Measurements from ENCODE around the gene PRTFDC1.
"Not testable (repeated sequence)": the region's sequence is repeated elsewhere in the genome, so short reads cannot be mapped to it uniquely, and the experiment has no call there.

The PRTFDC1 gene

DNA sequence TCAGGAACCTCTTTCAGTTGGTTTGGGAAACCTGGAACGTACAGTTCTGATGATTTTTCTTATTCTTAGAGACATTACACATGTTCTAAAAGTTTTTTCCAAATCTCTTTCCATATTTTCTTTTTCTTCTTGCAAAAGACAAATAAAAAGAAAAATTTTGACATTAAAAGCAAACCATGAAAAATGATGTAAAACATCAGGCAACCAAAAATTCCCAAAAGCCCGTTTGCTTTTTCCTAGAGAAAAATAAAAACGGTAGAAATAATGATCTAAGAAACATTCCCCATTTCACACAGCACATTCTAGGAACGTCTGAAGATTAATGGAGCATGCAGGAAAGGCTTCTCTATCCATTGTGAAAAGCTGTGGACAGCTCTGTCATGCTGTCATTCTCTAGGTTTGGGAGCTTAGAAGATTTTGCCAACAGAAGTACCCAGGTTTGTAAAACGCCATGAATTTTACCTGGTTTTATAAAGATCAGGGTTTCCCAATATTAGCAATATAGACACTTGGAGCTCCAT lies 11.2 kb upstream of the PRTFDC1 start:
- DNase-seq = no peak

GRCh38 chr10:24962995-24963394 lies 10.6 kb upstream of the PRTFDC1 start:
- DNase-seq = no peak

DNA sequence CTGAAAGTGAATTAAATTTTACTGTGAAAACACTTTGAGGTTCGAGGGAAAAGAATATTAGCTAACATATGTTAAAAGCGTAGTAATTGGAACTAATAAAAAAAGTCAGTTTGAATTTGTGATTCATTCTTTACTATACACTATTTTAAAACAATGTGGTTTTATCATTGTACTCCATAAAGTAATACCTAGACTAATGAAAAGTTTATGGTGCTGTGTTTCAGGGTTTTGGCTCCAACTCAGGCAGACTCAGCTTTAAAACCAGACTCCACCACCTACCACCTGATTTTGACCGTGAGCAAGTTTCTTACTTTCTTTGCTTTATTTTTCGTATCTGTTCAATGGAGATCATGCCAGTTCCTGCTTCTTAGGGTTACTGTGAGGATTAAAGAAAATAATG lies 9.2 kb upstream of the PRTFDC1 start:
- DNase-seq = no peak

- no peak for DNase-seq
Measured at GRCh38 chr10:24959382-24959730, 7.0 kb upstream of the PRTFDC1 start.

DNA sequence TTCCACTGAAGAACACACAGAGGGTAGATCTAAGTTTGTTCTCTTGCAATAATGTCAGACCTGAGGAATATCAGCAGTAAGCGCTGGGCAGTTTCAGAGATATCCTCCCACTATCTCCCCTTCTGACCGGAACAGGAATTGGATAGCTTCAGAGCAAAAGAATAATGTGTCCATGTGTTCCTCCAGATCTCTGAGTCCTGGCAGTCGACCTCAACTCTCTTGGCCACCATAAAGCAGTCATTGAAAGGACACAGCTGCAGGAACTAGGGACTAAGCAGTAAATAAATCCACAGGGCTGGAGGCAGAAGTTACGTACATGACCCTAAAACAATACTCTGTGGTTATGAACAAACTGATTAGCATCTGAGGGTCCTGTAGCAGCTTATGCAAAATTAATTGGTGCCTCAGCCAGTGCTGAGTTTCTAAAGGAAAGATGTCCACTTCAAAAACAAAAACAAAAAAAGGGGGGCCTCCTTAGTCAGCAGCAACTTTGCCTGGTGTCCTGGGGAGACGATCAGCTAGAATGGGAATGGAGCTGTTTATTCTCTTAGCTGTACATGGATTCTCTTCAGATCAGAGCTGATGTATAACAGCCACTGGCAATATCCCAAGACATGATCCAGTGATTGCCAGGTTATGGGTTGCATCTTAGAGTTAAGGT lies 6.4 kb upstream of the PRTFDC1 start:
- no peak for DNase-seq

- no peak for DNase-seq
Measured at GRCh38 chr10:24958091-24958720, 5.8 kb upstream of the PRTFDC1 start.

DNA sequence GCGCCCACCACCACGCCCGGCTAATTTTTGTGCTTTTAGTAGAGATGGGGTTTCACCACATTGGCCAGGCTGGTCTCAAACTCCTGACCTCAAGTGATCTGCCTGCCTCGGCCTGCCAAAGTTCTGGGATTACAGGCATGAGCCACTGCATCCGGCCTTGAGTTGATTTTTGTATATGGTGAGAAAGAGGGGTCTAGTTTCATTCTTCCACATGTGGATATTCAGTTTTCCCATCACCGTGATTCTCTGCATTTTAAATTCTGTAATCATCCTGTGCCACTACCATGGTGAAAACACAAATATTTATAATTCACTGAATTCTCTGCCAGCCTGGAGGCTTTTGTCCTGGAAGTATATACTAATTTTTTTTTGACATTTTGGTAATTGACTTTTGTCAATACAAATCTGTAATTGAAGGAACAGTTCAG lies 5.2 kb upstream of the PRTFDC1 start:
- DNase-seq = not testable (repeated sequence)

GRCh38 chr10:24953675-24954074 lies 1.3 kb upstream of the PRTFDC1 start:
- DNase-seq = no peak

DNA sequence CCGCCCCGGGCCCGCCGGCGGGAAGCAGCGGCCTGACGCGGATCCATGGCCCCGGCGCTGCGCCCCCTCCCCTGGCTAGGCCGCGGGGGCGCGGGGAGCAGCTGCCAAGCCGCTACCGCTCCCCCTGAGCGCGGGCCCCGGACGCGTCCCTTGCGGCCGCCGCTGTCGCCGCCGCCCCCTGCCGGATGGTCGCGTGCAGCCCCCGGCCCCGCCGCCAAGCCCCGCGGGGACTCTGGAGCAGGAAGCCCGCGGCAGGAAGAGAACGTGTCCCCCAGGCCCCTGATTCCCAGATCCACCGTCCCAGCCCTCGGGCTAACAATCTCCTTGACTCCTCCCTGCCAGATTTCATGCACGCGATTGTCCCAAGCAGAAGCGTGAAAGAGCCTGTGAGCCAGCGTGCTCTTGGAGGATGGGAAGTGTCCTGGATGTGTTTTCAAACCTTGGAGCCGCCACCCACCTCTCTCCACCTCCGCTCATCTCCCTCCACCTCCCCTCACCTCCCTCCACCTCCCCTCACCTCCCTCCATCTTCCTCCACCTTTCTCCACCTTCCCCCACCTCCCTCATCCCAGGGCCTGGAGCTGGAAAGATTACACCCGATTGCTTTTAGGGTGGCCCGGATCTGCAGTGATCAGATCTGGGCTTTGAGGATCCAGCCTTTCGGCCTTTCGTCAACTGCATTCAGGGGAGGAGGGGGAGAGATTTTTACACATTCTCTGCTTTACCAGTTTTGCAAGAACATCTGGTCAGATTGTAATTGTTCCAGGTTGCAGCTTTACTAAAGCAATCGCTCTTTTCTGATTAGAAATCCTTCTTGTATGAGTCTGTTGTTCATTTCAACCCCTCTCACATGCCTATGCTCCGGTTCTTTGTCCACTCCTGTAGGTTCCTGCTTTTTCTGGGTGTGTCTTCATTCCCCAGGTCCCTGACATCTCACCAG lies 570 bp upstream of the PRTFDC1 start:
- DNase-seq = peak; percentile 56

GRCh38 chr10:24951201-24952142 lies 934 bp downstream of the PRTFDC1 start:
- DNase-seq = no peak

GRCh38 chr10:24950439-24950838 lies 2.0 kb downstream of the PRTFDC1 start:
- DNase-seq = no peak

DNA sequence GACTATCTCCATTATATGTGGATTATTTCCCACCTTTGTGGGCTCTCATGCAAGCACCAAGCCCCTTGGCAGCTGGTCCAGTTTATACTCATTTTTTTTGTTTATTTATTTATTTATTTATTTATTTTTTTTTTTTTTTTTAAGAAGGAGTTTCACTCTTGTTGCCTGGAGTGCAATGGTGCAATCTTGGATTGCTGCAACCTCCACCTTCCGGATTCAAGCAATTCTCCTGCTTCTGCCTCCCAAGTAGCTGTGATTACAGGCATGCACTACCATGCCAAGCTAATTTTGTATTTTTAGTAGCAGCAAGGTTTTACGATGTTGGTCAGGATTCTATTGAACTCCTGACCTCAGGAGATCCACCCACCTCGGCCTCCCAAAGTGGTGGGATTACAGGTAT lies 2.8 kb downstream of the PRTFDC1 start:
- no peak for DNase-seq

DNA sequence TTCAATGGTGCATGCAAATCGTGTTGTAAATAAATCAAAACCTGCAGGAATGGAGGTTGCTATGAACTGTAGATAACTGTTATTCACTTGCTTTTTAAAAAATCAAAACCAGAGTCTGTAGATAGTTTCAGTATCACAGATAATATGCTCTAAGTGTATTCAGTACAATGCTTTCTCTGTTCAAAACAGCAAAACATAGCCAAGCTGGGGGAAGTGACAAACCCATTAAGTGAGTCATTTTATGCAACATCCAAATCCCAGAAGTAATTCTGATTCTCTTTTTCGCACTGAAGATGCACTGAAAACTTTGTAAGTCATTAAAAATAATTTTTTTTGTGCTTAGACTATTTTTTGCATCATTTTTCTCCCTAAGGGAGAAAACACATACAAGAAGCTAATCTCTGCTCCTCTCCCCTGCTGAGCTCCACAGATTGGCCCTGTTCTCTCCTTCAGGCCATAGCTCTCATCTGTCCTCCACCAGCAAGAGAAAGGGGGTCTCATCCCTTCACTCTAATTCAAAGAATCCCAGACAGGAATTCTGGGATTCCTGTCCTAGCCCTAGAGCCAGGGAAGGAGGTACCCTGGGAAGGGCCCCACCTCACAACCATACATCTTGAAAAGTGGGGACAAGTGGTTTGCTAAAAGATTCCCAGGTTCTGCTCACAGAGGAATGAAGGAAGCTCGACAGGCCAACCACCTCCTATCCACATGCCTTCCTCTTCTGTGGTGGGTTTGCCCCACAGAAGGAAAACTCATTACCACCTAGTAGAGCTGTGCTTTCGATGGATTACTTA lies 4.9 kb downstream of the PRTFDC1 start:
- DNase-seq = no peak

GRCh38 chr10:24944512-24945255 lies 7.7 kb downstream of the PRTFDC1 start:
- no peak for DNase-seq

- DNase-seq = no peak
Measured at GRCh38 chr10:24938525-24938924, 13.9 kb downstream of the PRTFDC1 start.

GRCh38 chr10:24938076-24938475 lies 14.3 kb downstream of the PRTFDC1 start:
- DNase-seq = no peak

GRCh38 chr10:24935504-24936292 lies 16.7 kb downstream of the PRTFDC1 start:
- DNase-seq = no peak

GRCh38 chr10:24931236-24931635 lies 21.2 kb downstream of the PRTFDC1 start:
- no peak for DNase-seq

GRCh38 chr10:24930427-24930826 lies 22.0 kb downstream of the PRTFDC1 start:
- no peak for DNase-seq

- DNase-seq = no peak
Measured at GRCh38 chr10:24929904-24930303, 22.5 kb downstream of the PRTFDC1 start.

All from activated naive CD4-positive, alpha-beta T cell treated with Interleukin-2 at 50 U/mL for 16 hours (primary cell).